HG03025 (cell line): Measurements from ENCODE around the gene PGA5.
"Not testable (repeated sequence)": the region's sequence is repeated elsewhere in the genome, so short reads cannot be mapped to it uniquely, and the experiment has no call there.

ENCODE experiments used
- ATAC-seq: cut with Tn5 transposase; IDR thresholded peaks from one replicate; pipeline ENCODE4 v1.9.1; 2021; ENCODE audit warnings: mild to moderate bottlenecking, moderate library complexity; ENCODE audit not compliant: unreplicated experiment, low FRiP score

Gene PGA5

GRCh38 chr11:61222692-61223091, 18.3 kb upstream of the PGA5 start:
- not testable (repeated sequence) for ATAC-seq

- ATAC-seq, result not testable (repeated sequence)
Observed at GRCh38 chr11:61226457-61227137, 14.4 kb upstream of the PGA5 start.

DNA sequence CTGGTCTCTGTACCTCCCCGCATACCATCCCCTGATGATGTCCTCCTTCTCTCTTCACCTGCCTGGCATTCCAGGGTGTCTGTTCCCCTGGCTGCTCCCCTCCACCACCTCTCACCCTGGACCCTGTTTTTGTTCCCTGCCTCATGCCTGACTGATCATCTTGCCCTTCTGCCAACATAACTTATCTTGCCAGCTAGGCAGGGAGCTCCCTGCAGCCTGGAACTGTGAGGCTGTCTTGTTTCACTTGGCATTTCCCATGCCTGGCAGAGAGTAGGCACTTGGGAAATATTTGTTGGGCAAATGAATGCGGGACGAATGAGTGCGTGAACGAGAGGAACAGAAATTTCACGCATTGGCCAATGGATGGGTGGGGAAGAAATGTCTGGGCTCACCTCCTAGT, 11.5 kb upstream of the PGA5 start:
- ATAC-seq, result not testable (repeated sequence)

- ATAC-seq, result not testable (repeated sequence)
Observed at GRCh38 chr11:61231033-61231432, 9.9 kb upstream of the PGA5 start.

GRCh38 chr11:61231585-61231984, 9.4 kb upstream of the PGA5 start:
- ATAC-seq, result not testable (repeated sequence)

DNA sequence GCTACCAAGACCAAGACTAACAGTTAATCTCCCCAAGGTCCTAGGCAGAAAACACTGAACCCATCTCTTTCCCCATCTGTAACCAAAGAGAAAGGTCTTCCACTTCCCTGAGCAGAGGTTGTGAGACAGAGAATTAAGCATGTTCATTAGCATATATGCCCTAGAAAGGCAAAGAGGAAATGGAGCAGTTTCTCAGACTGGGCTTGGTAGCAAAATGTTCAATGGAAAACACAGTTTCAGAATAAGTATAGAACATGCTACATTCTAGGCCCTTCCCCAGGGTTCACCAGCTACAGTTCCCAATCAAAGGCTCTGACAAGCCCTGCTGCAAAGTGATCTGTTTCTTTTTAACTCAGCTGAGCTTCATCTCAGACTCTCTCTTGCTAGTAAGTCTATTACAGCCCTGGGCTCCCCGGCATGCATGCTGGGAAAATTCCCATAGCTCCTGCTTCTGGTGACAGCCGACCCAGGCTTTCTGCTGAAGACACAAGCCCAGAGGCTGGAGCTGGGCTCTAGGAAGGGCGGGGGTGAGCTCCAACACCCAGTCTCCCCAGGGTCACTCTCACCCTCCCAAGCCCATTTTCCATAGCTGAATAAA, 8.3 kb upstream of the PGA5 start:
- ATAC-seq, result not testable (repeated sequence)

DNA sequence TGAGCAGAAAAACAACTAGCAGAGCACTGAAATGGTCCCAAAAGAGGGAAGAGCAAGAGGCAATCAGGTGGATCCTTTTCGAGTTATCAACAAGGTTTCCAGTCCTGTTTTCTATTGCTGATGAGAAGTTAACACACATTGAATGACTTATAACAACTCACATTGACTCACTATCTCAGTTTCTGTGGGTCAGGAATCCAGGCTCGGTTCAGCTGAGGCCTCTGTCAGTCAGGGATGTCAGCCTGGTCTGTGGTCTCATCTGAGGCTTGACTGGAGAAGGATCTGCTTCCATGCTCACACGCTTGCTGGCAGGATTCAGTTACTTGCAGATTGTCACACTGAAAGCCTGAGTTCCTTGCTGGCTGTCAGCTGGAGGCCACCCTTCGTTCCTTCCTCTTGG, 3.8 kb upstream of the PGA5 start:
- ATAC-seq, result not testable (repeated sequence)

- not testable (repeated sequence) for ATAC-seq
Observed at GRCh38 chr11:61240288-61240687, 687 bp upstream of the PGA5 start.

DNA sequence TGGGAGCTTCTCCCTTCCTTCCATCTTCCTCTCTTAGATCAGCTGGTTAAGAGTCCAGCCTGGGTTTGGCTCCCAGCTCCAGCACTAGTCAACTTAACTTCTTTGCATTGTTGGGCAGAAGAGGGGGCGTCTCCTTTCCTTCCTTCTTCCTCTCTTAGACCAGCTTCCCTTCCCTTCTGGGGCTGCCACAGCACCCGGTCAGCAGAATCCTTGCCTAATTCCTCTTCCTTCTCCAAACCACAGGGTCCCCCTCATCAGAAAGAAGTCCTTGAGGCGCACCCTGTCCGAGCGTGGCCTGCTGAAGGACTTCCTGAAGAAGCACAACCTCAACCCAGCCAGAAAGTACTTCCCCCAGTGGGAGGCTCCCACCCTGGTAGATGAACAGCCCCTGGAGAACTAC, 551 bp downstream of the PGA5 start:
- ATAC-seq, result not testable (repeated sequence)

GRCh38 chr11:61245284-61245964, 4.4 kb downstream of the PGA5 start:
- ATAC-seq, result not testable (repeated sequence)

GRCh38 chr11:61248071-61248470, 7.1 kb downstream of the PGA5 start:
- not testable (repeated sequence) for ATAC-seq

GRCh38 chr11:61249201-61249600, 8.2 kb downstream of the PGA5 start:
- not testable (repeated sequence) for ATAC-seq

DNA sequence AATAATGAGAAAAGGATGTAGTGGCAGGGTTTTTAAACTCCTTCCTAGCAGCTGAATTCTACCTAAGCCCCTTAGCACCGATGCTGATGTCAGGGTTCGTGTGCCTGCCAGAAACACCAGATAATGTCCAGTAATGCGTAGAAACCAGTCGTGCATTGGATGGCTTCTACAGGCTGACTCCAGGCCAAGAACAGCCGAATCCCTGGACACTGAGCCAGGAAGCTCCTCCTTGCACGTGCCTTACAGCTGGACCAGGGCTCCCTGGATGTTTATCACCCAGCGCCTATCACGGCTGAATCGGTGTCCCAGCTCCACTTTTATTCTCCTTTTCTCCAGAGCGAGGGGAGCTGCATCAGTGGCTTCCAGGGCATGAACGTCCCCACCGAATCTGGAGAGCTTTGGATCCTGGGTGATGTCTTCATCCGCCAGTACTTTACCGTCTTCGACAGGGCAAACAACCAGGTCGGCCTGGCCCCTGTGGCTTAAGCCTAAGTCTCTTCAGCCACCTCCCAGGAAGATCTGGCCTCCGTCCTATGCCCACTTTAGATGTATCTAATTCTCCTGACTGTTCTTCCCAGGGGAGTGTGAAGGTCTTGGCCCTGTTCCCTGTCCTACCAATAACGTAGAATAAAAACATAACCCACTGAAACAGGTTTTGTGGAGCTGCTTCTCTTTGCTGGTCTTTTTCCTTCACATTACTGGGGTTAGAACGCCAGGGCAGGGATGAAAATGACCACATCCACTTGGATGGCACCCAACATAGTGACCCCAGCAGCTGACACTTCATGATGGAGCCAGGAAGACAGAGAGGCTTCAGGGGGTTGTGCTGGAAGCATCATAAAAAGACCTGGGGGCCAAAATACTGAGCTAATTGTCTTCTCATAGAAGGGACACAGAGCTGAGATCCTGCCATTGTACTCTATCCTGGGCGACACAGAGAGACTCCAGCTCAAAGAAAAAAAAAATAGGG, 10.1 kb downstream of the PGA5 start:
- not testable (repeated sequence) for ATAC-seq

GRCh38 chr11:61252332-61252731, 11.4 kb downstream of the PGA5 start:
- ATAC-seq, result not testable (repeated sequence)

GRCh38 chr11:61254403-61255025, 13.5 kb downstream of the PGA5 start:
- no peak for ATAC-seq

DNA sequence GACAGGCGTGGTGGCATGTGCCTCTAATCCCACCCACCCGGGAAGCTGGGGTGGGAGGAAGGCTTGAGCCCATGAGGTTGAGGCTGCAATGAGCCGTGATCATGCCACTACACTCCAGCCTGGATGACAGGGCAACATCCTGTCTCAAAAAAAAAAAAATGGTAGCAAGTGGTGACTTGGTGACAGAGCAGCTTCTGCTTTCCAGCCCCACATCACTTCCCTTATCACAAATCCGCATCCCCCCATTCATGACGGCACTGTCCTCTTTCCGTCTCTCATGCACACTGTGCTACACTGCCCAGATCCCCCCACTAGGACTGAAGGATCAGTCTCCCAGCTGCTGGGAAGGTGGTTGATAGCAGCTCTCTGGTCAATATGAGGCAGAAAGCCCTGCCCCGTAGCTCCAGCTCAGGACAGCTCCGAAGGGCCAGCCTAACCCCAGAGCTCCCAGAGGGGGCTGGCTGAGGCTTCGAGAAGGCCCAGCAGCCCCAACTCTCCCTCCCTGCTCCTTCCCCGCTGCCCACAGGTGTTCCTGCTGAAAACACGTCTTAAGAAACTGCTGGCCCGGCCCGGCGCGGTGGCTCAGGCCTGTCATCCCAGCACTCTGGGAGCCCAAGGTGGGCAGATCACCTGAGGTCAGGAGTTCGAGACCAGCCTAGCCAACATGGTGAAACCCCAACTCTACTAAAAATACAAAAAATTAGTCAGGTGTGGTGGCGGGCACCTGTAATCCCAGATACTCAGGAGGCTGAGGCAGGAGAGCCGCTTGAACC, 15.9 kb downstream of the PGA5 start:
- ATAC-seq, result no peak

GRCh38 chr11:61258546-61258945, 17.6 kb downstream of the PGA5 start:
- ATAC-seq, result no peak

DNA sequence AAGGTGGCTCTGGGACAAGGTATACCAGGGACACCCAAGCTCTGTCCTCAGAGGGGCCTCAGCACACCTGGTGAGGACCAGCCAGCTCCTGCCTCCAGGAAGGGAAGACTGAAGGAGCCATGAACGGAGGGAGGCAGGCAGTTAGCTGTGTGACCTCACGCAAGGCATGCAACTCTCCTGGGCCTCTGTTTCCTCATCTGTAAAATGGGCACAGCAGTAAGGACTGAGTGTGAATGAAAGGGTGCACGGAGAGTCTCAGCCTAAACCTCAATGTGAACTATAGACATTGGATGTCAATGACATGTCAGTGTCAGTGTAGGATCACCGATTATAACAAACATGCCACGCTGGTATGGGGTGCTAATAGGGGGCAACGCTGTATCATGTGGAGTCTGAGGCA, 18.4 kb downstream of the PGA5 start:
- no peak for ATAC-seq

- ATAC-seq, result no peak
Observed at GRCh38 chr11:61264371-61264770, 23.4 kb downstream of the PGA5 start.
